Stimulated activated CD8-positive, alpha-beta memory T cell treated with anti-CD3 and anti-CD28 coated beads, Interleukin-15, amount 100 ng/mL, for 1 hour (primary cell): Measurements from ENCODE around the gene CAMKK1.

Experiments
- DNase-seq: peaks from one replicate; pipeline ENCODE4 v3.0.0-alpha.2; 2020; ENCODE audit warnings: low read depth

The CAMKK1 gene

DNA sequence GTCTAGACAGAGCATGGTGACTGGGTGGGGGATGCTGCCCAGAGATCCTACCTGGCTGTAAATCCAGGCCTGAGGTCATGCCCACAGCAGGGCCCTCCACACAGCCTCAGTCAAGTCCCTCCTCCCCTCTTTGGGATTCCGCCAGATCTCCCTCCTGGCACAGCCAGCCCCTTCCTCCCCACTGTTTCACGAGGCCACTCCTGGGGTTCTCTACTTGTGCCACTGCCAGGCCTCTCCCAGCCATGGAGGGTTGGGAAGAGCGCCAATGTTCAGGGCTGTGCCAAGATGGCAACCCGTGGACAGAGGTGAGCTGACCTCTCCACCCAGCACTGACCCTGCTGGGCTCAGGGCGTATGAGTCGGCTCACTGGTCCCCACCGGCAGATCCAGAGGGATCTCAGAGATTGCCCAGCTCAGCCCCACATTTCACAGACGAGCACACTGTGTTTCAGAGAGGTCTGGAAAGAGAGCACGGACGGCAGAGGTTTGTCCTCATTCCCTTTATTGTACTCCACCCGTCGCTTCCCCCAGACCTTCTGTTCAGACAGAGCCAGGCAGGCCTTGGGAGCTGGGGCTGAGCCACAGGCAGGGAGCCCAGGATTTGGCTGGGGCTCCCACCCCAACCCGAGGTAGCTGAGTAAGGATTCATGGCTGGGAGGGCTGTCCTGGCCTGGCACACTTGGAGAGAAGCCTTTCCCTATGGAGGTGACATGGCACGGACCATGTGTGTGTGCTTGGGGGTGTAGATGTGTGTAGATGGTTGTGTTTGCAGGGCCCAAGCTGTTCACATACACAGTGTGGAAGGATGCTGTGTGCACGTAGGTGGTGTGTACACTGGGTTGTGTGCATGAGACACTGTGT is 3.5 kb upstream of the CAMKK1 start:
- no peak for DNase-seq

DNA sequence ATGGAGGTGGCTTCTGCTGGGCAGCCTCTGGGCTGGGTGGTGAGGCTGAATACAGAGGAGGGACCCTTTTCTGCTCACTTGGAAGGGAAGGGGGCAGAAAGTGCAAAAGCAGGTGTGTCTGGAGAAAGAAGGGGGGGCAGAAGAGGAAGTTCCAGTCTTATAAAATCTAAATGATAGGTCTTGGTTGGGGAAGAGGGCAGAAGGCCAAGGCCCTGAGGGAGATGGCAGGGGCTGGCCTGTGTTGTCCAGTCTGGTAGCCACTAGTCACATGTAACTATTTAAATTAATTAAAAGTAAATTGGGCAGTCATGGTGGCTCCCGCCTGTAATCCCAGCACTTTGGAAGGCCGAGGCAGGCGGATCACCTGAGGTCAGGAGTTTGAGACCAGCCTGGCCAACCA is 2.5 kb upstream of the CAMKK1 start:
- no peak for DNase-seq

DNA sequence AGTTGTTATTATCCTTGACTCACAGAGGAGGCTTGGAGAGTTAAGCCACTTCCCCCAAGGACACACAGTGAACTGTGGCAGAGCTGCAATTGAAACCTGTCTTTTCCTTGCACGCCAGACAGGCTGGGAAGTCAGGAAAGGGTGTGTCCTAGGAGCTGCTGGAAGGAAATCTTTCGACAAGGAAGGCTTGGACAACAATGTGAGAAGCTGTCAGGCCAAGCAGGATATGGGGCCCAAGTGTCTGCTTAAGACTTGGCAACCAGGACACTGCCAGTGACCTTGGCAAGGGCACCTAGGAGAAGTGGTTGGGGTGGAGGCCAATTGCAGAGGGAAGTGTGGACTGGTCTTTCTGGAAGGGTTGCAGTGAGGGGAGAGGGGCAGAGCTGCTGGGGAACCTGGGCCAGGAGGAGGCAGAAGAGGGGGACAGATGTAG is 2.1 kb upstream of the CAMKK1 start:
- no peak for DNase-seq

DNA sequence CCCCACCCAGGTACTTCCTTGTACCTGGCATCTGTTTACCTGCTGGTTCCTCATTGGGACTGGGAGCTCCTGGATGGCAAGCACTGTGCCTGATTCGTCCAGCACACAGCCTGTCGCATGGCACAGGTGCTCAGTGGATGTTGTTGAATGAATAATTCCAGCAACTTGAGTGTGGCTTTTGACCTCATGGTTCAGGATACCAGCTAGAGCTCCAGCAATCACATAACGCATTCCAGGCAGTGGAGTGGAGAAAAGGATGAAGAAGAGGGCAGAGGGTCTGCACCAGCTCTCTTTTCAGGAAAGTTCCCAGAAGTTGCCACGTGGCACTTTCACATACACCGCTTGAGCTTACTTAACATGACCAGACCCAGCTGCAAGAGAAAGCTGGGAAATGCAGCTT is 1.3 kb upstream of the CAMKK1 start:
- no peak for DNase-seq

DNA sequence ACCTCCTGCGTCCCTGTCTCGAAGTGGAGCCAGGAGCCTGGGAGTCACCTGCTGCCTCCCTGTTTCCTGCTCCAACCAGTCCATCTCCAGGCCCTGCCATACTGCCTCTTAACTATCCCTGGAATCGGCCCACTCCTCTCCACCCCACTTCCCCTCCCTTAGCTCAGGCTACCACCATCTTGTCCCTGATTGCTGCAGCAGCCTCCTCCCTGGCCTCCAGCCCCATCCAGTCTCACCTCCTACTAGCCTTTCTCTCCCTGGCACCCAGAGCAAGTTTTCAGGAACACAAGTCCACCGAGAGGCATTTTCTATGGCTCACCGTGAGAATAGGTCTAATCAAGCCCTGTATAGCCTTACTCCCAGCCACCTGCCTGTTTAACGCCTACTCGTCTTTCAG is 865 bp upstream of the CAMKK1 start:
- DNase-seq = no peak

DNA sequence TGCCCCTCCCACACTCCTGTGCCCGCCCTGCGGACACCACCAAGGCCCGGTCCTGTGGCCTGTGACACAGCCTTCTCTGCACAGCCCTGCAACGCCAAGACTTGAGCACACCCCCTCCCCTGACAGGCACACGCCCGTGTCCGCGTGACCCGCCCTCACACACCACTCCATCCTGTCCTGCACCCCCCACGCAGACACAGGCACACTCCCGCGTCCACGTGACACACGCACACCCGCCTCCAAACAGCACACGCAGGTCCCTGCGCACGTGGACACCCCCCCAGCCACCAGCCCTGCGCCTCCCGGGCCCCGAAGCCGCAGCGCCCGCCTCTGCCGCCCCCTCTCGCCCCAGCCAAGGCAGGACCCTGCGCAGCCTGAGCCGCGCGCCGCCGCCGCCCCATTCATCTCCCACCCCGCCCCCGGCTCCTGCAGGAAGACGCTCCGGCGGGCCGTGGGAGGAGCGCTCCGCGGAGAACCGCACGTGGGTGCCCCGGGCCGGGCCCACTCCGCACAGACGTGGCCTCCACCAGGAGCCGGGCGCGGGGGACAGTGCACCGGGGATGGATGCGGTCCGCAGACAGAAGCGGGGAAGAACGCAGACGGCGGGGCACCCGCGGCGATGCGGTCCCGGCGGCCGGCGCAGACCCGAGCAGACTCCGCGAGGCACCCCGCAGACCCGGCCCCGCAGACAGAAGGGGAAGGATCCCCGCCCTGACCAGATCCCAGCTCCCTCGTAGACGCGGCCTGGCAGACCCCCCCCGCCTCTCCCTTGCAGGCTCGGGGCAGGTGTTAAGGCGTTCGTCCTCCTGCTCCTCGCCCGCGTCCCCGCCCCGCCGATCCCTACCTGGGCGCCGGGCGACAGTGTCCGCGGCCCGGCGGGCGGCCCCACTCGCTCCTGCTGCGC is 506 bp downstream of the CAMKK1 start:
- peak; percentile 46 for DNase-seq

DNA sequence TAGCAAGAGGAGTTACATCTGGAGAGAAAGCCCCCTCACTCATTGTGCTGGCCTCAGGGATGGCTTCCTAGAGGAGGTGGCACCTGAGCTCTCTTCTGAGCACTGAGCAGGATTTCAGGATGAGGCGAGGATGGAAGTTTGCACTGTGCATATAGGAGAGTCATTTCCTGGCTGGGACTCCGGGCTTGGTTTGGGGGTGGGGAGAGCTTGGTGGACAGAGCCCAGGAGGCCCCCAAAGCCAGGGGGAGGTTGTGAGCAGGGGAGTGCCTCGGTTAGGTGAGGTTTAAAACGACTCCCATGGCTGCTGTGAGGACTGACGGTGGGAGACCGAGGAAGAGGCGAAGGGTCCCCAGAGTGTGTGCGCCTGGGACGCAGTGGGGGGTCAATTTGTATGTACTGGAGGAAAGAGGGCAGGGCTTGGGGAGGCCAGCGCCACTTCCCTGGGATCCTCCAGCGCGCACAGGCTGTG is 1.2 kb downstream of the CAMKK1 start:
- DNase-seq = no peak

DNA sequence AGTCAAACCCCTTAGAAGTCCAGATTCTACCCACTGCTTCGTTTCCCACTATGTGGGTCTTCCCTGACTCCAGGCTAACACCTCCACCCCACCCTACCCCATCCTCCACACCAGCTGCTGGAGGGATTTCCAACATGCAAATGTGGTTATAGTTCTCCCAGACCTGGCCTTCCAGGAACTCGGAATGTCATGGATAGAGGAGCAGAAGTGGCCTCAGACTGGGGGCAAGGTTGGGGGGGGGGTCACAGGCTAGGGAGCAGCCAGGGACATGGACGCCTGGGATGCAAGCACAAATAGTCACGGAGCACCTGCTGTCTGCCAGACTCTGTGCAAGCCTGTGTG is 2.0 kb downstream of the CAMKK1 start:
- DNase-seq = no peak

DNA sequence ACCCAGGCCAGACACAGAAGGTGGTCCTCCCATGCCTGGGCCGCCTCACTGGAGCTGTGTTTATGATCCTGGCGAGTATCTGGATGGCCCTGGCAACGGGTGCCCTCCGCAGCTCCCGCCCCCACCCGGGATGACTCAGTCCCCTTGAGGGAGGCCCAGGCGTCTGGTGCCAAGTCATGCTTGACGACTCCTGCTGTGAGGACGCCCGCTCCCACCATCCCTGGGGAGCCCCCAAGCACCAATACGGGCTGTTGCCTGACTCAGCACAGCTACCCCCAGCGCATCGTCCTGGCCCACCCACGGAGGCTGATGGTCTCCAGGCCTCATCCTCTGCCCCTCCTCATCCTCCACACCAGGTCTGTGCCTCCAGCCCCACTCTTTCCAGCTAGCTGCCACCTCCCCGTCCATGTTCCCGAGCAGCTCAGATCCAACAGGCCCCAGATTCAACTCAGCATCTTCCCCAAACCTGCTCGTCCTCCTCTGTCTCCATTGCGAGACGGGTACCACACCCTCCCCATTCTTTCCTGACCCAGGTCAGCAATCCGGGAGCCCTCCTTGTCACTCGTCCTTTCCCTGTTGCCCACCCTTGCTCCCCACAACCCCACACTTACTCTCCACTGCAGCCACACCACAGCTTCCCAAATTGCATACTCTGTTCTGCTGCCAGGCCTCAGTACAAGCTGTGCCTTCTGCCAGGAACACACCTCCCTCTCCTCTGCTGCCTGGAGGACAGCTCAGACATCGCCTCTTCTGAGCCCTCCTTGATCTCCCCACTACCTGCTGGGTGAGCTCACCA is 2.6 kb downstream of the CAMKK1 start:
- no peak for DNase-seq

DNA sequence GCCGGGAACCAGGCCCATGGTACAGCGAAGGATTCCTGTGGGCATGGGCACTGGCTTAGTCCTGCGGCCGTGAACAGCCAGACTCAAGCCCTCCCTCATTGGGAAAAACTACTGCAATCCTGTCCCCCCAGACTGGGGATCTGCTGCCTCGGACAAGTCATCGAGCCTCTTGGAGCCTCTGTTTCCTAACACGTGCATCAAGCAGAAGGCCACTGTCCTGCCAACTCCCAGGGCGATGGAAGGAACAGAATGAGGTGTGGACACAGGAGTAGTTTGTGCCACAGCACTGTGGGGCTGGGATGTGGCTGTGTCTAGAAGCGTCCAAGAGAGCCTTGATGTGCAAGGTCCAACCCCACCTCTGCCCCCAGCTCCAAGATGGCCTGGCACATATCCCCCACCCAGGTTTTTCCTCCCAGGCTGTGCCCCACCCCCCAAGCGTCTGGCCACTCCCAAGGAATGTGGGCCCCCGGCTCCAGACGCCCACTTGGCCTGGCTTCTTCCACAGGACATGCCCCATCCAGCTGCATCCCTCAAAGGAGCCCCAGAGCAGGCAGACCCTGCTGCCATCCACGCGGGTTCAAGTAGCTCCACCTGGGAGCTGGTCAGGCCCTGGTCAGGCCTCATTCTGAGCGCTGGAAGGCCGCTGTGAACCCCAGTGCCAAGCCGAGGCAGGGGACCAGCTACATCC is 3.4 kb downstream of the CAMKK1 start:
- no peak for DNase-seq

DNA sequence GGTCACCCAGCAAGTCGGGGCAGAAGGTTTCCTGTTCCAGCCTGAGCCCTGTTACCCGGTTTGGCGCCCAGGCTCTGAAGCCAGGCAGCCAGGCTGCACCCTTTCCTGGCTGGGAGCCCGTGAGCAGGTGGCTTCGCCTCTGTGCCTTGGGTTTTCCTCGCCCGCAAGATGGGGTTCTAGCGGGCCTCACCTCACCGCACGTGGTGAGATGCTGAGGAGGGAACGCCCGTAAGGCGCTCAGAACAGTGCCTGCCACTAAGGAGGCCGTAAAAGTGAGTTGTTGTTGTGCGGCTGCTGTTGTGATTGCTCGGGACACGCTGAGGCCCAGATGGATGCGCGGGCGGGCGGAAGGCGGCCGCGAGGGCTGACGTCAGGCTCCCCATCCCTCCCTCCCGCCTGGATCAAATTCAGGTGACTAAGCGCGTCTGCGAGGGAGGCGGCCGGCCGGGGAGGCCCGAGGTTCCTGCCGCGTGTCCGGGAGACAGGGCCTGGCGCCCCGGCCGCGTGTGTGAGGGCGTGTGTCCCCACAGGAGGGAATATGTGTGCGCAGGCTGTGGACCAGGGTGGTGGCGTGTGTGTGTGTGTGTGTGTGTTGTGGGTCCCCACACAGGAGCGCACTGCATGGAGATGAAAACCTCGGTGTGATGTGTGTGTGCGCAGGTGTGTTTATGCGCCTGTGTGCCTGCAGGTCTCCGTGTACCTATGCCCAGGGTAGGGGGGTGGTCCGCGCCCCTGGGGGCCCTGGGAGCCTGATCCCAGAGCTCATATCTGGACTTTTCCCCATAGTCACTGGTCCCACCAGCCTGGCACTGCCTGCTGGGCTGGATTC is 4.3 kb downstream of the CAMKK1 start:
- DNase-seq = no peak

DNA sequence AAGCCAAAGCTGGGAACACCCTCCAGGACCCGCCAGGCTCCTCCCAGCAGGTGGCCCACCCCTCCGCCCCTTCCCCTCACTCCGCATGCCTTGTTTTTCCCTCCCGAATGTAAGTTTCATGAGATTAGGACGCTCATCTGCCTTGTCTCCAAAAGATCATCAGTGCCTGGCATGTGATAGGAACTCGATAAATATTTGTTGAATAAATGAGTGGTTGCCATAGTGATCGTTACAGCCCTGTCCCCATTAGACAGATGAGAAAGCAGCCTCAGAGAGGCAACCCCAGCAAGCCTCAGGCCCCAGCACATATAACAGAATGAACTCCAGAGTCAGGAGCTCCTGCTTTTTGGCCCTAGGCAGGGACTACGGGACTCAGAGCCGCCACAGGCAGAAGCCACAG is 5.0 kb downstream of the CAMKK1 start:
- no peak for DNase-seq

DNA sequence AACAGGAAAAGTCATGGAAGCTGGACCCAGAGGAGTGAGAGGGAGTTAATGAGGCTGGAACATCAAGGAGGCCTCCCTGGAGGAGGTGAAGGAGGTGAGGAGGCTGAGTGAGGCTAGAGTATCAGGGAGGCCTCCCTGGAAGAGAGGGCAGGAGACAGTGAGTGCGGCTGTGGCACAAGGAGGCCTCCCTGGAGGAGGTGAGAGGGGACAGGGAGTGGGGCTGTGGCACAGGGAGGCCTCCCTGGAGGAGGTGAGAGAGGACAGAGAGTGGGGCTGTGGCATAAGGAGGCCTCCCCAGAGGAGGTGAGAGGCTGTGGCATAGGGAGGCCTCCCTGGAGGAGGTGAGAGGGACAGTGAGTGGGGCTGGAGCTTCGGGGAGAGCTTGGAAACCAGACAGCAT is 5.5 kb downstream of the CAMKK1 start:
- no peak for DNase-seq

DNA sequence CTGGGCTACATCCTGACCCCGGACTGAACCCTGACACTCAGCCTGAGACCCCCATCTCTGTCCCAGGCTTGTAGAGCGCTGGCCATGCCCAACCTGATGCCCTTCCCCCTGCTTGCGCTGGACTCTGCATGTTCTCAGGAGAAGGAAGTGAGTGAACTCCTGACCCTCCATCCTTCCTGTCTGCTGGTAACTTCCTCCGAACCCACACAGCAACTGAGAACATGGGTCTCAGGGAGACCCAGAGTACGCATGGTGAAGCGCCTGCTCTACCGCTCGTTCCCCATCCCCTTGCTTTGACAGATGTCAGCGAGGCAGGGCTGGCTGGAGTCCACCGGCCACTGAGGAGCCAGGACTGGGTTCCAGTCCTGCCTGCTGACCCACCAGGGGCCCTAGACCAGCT is 6.1 kb downstream of the CAMKK1 start:
- DNase-seq = no peak

DNA sequence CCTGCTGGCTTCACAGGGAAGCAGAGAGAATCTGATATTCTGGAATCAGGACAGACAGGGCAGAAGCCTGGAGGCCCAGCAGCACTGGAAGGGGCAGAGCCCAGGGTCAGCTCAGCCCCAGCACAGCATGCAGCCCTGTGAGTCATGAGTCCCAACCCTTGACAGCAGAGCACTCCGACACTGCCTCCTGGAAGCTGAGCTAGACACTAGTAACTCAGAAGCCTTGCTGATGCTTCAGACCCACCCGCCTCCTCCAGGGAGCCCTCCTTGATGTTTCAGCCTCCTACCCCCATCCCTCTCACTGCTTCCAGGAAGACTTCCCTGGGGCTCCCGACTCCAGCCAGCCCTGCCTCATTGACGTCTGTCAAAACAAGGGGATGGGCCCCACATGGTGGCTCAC is 6.9 kb downstream of the CAMKK1 start:
- DNase-seq = no peak

DNA sequence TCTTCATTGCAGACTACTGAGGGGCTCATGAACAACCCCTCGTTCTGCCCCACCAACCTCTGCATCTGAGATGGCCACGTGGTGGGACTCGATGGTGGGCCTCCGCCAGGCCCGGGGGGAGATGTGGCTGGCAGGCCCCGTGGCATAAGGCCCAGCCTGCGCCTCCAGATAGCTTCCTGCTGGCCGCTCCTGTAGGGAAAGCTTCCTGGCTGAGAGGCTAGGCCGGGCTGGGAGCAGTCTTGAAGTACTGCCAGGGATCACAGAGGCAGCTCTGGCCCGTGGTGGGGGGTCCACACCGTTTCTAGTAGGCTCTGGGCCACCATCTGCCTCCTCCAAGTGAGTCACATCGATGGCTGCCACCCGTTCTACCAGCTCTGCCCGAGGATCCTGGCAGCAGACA is 7.6 kb downstream of the CAMKK1 start:
- DNase-seq = no peak

DNA sequence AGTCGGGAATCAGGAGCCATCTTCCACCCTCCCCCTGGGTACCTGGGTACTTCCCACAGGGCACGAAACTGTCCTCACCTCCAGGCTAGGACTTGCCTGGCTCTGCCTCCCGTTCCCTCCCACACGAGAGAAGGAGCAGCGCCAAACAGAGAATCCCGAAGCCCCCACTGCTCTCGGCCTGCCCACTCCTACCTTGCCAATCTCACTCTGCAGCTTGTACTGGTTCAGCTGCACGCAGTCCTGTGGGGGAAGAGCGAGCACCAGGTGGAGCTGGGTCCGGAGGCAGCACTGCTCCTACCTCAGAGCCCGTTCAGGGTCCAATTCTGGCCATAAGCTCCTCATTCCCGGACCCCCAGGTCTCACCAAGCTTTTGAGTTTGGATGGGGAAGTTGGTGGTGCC is 8.7 kb downstream of the CAMKK1 start:
- DNase-seq = no peak

DNA sequence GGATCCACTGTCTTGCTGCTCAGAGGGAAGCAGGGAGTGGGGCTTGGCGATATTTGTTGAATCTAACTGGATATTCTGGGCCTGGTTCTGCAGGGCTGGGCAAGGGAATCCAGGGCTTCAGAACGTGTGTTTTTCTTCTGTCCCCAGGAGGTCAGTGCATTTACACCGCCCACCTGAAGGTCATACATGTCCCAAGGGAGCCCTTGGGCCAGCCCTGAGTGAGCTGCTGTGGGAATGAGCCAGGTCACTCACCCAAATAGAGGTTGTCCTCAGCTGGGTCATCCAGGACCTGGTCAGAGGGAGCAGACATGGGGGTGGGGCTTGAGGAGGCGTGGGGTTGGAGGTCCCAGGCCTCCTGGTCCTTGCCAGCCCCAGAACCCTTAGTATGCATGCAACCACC is 10.6 kb downstream of the CAMKK1 start:
- no peak for DNase-seq

DNA sequence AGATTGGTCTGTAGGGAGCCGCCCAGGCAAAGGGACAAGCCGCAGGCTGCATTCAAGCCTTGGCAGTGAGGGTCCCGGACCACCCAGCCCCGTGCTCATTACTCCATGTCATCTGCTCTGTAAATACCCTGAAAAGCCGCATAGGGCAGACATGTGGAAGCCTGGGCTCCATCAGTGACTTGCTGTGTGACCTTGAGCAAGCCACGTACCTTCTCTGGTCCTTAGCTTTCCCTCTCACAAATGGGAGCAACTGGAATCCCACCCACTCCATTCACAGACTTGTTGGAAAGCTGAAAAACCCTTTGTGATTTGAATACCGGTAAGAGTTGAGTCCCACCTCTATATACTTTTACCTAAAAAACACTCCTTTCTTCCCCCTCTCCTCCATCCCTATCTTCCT is 11.9 kb downstream of the CAMKK1 start:
- DNase-seq = no peak

DNA sequence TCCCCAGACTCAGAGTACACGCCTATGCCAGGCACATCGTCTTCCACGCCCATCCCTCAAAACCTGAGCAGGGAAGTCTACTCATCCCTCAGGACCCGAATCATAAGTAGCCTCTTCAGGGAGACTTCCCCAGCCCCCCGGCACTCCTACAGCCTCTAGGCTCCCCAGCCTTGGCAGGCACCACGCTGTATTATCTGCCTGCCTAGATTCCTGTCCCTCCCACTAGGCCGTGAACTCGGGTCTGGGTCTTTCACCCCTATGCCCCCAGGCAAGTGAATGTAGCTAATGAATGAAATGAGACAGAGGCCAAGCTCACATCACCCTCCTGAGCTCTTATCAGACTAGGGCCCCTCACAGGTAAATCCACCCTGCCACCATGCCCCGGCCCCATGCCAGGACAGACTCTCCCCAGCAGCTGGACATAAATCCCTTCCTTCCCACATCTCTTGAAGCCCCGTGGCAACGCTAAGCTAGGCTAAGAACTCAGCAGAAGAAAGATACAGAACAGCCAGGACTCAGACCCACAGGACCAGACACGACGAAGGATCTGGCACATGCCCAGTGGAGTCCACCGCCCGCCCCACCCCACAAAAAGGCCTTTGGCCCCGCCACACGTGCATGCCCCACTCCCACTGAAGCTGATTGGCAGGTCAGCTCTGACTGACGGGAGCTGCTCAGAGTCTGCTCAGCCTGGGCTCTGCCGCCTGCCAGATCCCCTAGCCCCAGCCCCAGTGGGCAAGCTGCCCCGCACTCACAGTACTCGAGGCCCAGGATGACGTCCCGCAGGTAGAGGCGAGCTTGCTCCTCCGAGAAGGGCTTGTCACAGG is 13.0 kb downstream of the CAMKK1 start:
- DNase-seq = no peak
